Loucy (cell line): Measurements from ENCODE around the gene AVL9.

Source experiments
- EZH2phosphoT487 ChIP-seq: fragments of 200-600 bp; IDR thresholded peaks from 2 replicates; pipeline ENCODE4 v1.6.1; 2018; ENCODE audit warnings: antibody characterized with exemption, mild to moderate bottlenecking, moderate library complexity, borderline replicate concordance
- TF ChIP-seq, protein P1 (sequence below): fragments of 200-600 bp; sonication (generic); conservative IDR thresholded peaks from 2 replicates; pipeline ENCODE4 v1.5.1; 2014; ENCODE audit warnings: mild to moderate bottlenecking, antibody characterized with exemption, low read length

DNA sequence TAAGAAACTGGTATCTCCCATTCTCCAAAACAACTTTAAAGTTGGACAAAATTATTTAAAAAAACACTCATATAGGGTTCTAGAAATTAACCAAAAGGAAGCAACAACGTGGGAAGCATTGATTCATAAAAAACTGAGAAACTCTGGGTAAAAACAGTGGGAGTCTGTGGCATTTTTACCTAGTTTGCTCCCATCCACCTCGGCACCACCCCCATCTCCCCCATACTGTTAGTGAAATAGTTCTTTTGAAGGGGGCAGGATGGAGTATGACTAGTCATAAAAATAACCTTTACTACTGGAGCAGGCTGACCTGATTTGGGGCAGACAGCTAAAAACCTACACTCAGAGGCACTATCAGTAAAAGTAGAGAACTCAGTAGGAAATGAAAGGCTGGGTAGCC is 123.2 kb downstream of the AVL9 start:
- TF ChIP-seq, protein P1, sequence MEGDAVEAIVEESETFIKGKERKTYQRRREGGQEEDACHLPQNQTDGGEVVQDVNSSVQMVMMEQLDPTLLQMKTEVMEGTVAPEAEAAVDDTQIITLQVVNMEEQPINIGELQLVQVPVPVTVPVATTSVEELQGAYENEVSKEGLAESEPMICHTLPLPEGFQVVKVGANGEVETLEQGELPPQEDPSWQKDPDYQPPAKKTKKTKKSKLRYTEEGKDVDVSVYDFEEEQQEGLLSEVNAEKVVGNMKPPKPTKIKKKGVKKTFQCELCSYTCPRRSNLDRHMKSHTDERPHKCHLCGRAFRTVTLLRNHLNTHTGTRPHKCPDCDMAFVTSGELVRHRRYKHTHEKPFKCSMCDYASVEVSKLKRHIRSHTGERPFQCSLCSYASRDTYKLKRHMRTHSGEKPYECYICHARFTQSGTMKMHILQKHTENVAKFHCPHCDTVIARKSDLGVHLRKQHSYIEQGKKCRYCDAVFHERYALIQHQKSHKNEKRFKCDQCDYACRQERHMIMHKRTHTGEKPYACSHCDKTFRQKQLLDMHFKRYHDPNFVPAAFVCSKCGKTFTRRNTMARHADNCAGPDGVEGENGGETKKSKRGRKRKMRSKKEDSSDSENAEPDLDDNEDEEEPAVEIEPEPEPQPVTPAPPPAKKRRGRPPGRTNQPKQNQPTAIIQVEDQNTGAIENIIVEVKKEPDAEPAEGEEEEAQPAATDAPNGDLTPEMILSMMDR = no peak
- no peak for TF ChIP-seq EZH2phosphoT487
